HG02588 (cell line): ENCODE data around the gene SEC23B.
"Not testable (repeated sequence)": the region's sequence is repeated elsewhere in the genome, so short reads cannot be mapped to it uniquely, and the experiment has no call there.

ENCODE experiments used
- ATAC-seq: cut with Tn5 transposase; IDR thresholded peaks from one replicate; pipeline ENCODE4 v1.9.1; 2021; ENCODE audit warnings: mild to moderate bottlenecking, moderate library complexity; ENCODE audit not compliant: unreplicated experiment

SEC23B gene

DNA sequence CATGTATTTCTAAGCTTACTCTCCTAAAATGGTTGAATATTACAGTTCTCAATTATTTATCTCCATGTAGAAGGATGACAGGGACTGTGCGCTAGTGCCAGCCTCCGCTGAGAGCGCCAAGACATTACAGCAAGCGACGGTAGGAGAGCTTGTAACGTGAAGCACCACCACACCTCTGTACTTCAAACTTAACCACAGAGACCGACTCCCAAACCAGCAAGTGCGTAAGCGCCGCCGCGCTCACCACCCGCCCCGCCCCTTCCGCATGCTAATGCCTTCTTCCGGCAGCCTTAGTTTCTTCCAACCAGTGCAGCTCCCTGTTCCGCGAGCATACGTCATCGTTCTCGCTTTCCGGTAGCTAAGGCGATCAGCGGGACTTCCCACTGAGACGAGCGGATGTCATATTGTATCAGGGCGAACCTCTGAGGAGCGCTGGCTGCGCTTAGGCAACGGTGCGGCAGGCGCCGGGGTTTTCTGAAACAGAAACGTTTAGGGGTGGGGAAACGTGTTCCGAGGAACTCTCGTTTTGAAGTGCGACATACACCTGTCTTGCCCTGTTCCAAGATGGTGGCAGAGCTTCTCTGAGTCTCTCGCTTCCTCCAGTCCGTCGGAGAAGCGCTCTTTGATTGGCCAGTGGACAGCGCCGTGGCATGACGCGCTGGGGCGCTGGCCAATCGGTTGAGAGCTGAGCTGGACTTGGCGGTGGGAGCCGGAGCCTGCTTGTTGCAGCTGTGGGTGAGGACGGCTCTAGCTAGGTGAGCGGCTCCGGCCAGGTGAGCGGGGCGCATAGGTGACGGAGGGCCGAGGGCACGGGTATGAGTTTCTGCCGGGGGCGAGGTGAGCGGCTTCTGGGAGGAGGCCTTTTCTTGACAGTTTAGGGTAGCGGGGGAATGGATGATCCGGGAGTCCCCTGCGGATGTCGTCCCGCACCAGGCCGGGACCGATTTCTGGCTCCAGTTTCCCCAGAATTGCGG lies at the start of gene SEC23B:
TSS of gene SEC23B (plus strand) at position 723 of the 974 bp plus-strand sequence. CDS start 2,896 bp downstream, outside the sequence.
- peak; percentile 97 for ATAC-seq

DNA sequence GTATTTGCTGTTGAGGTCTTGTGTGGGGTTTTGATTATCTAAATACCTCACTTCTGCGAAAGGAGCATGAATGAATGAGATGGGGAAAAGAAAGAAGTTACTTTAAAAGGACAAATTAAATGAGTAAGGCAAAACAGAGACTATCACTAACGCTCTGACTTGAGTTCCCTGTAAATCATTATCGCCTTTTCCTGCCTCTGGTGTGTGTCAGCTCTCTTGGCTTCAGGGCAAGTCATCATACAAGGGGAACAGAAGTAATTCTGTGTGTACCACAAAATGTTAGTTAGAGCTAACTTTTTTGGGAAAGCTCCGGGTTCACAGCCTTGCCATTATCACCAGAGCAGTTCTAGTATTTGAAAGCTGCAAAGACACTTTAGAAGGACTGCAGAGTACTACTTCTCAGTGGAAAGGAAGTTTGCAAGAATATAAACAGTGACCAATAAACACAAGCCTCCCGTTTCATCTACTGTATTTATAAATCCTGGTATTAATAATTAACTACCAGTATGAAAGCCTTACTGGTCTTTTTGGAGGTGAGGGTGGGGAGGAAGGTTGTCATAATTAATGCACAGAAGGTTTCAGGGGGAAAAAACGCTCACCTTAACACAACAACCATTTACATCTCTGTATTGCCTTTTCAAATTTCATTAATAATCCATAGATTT lies 42.1 kb upstream of the SEC23B start:
- ATAC-seq: no peak

DNA sequence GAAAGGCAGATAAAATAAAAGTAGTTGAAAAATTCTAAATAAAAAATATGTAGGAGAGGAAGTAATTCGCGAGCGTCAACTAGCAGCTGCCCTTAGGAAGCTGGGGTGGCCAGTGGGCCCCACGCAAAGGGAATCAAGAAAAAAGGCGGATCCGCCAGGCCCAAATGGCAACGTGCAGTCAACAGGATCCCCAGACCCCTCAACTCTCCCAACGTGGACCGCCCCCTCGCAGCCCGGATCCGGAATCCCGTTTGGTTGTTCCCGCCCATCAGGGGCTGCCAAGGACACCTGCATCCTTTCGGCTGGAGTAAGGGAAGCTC lies 41.2 kb upstream of the SEC23B start:
- peak; percentile 34 for ATAC-seq

DNA sequence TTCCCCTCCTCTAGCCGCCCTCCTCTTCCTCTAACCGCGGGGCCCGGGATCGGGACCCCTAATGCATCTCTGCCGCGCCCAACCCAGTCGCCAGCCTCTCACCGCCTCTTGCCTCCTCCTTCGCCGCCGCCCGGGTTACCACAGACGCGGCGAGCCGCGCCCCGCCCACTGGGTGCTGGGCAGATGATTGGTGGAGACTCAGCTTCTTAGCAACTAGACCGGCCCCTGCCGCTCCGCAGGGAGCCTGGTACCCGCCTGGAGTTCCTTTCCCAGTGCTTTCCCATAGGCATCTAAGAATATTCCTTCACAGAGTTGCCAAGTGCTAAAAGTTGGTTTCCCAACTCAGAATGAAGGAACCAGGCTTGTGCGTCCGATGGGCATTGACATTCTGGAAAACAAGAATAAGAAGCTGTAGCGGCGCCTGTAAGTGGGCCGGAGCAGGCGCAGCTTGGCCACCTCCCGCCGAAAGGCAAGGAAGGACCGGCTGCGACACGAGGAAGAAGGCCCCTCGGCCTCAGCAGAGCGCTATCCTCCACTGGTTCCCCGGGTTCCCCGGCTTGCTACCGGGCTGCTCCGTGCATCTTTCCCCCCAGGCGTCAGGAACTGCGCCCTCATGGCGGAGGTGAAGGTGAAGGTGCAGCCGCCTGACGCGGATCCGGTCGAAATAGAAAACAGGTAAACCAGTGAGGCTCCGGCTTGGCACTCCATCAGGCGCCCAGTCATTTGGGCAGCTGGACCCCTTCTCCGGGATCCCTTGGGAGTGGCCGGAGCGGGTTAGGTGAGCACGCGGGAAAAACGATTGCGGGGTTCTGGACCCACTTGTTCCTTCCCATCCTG lies 40.6 kb upstream of the SEC23B start, which contains the start of the genes DZANK1 and POLR3F:
TSS of gene DZANK1 (minus strand) at position 137 of the 837 bp plus-strand sequence. CDS start 1,672 bp downstream, outside the sequence.
TSS of gene POLR3F (plus strand) at position 497 of the 837 bp plus-strand sequence. CDS start at position 614, 117 bp downstream.
- peak; percentile 99 for ATAC-seq

DNA sequence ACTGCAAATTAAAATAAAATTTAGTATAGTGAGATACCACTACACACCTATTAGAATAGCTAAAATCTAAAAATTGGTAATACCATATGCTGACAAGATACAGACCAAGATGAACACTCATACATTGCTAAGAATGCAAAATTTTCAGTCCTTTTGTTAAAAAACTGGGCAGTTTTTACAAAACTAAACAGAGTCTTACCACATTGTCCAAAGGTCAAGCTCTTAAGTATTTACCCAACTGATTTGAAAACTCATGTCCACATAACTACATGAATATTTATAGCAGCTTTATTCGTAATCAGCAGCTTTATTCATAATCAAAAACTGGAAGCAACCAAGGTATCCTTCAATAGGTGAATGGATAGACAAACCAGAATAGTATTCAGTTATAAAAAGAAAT lies 30.5 kb upstream of the SEC23B start:
- ATAC-seq: no peak

DNA sequence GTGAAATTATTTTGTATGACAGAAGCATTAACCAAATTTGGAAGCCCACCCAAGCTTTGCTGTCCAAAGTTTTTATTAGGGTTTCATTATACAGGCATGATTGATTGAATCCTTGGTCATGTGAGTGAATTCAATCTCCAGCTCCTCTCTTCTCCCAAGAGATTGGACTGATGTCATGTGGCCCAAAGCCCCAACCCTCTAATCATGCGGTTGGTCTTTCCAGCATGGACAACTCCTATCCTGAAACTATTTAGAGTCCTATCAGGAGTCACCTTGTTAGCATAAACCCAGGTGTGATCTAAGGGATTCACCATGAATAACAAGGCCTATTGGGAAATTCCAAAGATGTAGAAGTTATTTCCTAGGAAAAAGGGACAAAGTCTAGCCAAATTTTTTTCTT lies 29.9 kb upstream of the SEC23B start:
- no peak for ATAC-seq

DNA sequence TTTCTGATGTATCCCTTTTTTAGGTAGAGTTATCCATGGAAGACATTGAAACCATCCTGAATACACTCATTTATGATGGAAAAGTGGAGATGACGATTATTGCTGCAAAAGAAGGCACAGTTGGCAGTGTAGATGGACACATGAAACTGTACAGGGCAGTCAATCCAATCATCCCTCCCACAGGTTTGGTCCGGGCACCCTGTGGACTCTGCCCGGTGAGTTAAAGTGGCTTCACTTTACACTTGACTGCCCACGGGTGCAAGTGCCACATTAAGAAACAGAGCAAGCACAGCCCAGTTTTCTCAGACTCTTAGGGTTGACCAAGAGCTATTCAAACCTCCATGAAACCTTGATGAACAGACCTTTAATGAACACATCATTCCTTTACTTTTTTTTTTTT lies 26.1 kb upstream of the SEC23B start:
- ATAC-seq: no peak

DNA sequence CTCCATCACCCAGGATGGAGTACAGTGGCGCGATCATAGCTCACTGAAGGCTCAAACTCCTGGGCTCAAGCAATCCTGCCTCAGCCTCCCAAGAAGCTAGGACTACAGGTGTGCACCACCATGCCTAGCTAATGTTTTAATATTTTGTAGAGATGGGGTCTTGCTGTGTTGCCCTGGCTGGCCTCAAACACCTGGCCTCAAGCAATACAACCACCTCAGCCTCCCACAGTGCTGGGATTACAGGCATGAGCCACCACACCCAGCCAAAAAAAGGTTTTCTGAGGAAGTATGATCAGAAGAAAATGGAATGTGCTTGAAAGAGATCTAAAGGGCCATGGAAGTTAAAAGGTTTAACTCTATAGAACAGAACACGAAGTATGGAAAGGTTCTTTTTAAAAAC lies 19.4 kb upstream of the SEC23B start:
- ATAC-seq: no peak

DNA sequence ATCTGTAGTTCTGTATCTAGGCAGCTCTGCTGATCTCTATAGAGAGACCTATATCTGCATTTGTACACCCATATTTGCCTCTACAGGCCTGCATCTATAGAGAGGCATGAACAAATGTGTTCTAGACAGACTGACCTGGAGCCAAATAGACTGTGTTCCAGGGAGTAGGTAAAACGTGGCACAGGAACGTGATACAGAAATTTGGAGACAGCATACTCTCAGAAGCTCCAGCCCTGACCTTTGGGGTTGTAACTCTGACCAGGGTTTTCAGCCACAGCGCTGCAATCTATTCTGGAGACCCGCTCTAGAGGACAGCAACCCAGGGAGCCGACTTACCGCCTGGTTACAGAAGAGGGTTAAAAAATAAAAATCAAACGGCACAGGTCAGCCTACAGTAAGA lies 11.7 kb upstream of the SEC23B start:
- no peak for ATAC-seq

DNA sequence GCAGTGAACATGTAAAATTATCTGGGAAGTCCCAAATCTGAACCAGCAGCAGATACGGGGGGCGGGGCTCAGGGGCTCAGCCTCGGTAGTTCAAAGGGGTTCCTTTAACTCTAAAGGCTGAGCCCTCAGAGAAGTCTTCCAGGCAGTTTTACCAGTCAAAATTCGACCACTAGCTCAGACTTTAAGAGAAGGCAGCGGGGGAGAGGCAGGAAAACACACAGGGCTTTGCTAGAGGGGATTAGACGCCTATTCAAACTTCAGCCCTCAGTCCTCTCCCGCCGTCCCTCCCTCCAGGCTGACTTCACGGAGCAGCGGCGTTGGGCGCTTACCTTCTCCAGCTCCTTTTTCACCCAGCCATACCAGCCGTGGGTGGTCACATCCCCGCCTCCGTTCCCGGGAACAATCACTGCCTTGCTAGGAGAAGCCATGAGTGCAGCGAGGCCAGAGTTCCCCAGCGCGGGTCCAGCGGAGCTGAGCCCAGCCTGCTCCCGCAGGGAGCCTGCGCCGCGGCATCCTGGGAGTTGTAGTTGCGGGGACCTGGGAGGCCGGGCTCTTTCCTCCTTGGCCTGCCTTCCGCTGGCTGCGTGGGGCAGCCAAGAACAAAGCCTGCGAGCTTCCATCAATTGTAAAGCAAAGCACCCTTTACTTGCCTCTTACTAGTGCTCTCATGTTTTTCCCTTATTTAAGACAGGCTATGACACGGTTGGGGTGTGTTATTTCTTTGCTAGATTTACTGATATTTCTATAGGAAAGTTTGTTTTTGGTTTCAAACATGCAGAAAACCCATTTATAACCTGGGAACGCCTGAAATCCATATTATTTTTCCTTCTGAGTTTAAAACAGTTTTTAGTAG lies 10.8 kb upstream of the SEC23B start, which contains the start of gene RBBP9:
TSS of gene RBBP9 (minus strand) at position 486 of the 853 bp plus-strand sequence. CDS start at position 428, 58 bp downstream.
- peak; percentile 99 for ATAC-seq

DNA sequence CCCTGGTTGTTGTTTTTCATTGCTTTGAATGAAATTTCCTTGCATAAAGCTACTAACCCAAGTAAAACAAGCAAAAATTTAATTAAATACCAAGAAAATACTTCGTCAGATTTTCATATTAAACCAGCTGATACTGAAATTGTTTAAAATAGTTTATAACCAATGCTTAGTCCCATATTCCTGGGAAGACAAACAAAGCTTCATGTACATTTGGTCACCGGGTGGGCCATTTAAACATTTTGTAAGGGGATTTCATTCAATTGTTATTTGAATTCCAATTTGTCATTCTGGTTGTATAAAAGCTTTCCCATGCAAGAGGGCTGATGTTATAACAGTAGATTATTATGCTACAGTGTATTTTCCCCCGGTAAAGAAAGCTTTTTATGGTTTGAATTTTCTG lies 10.1 kb upstream of the SEC23B start:
- ATAC-seq: no peak

DNA sequence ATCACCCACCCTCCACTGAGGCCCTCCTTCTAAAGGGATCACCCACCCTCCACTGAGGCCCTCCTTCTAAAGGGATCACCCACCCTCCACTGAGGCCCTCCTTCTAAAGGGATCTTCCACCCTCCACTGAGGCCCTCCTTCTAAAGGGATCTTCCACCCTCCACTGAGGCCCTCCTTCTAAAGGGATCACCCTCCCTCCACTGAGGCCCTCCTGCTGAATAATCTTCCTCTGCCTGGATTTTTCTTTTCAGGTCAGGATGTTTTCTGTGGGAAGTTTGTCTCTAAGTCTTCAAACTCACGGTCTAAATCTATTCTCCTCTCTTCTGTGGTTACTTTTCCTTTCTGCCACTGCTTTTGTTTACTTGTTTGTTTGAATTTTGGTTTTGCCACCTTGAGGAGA lies 6.1 kb upstream of the SEC23B start:
- ATAC-seq: not testable (repeated sequence)

DNA sequence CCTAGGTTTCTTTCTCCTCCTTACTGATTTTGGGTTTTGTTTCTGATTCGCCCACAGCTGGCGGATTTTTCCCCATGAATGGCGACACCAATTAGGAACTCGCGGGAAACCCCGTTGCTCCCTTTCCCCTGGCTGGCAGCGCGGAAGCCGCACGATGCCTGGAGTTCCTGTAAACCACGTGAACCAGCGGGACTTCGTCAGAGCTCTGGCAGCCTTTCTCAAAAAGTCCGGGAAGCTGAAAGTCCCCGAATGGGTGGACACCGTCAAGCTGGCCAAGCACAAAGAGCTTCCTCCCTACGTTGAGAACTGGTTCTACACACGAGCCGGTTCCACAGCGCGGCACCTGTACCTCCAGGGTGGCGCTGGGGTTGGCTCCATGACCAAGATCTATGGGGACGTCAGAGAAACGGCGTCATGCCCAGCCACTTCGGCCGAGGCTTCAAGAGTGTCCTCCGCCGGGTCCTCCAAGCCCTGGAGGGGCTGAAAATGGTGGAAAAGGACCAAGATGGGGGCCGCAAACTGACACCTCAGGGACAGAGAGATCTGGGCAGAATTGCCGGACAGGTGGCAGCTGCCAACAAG lies 3.2 kb upstream of the SEC23B start:
- ATAC-seq: no peak

DNA sequence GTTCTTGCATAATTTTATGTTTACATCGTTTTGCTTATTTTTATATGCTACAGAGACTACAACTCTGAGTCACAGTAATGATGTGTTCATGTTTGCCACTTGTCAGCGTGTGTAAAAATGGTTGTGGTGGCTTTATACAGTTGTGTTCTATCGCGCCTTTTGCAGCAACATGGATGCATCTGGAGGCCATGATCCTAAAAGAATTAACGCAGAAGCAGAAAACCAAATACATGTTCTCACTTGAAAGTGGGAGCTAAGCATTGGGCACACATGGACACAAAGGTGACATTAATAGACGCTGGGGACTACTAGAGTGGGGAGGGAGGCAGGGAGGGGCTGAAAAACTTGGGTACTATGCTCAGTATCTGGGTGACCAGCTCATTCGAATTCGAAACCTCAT lies 996 bp upstream of the SEC23B start:
- no peak for ATAC-seq

DNA sequence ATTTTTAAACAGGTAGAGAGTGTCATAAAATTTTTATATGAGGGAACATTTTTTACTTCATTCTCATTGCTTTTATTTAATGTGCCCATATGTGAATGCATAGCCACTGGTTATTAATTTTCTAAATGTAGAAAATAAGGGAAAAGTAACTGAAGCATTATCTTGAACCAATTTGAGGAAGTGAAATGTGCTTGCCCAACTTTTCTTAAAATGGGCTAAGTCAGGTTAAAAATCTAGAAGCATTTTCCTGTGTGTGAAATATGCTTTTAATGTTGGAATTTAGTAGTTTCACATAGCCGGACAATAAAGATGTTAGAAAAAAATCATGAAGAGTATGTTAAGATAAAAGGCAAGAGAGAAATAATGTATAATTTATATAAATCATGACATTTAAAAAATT lies 3.8 kb downstream of the SEC23B start:
- no peak for ATAC-seq

DNA sequence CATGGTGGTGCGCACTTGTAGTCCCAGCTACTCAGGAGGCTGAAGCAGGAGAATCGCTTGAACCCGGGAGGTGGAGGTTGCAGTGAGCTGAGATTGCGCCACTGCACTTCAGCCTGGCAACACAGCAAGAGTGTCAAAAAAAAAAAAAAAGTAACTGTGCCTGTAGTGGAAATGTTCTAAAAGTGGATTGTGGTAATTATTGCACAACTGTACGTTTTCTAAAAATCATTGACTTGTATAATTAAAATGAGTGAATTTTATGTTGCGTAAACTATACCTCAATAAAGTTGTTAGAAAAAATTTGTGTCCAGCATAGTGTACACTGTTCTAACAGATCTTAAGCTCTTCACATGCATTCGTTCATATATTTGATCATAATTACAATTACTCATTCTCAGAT lies 5.5 kb downstream of the SEC23B start:
- no peak for ATAC-seq

DNA sequence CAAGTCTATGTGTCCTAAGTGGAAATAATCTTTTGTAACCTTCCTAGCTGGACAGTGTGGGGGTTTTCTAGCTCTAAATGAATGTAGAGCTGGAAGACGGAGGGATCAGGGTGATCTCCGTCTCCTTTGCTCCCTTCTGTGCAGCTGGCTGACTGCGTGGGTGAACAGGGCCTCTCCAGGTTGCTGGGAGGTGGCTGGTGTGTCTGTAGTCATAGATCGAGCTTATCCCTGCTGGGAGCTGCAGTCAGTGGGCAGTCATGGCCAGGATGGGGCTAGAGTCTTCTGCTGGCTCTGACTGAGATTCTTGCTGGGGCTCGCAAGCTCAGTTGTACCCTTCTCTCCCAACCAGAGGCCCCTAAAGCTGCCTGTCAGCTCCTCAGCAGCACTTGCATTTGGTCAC lies 6.4 kb downstream of the SEC23B start:
- no peak for ATAC-seq

DNA sequence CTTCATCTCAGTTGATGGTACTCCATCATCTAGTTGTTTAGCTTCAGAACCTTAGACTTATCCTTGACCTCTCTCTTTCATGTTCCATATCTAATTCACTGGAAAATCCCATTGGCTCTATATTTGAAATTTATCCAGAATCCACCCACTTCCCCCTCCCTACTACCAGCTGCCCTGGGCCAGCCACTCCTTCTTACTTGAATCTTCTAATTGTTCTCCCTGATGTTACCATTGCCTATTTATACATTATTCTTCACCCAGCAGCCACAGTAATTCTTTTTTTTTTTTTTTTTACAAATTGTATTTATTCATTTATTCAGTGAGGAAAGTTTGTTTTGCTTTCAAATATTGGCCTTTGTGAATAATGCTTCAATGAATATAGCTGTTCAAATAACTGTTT lies 8.2 kb downstream of the SEC23B start:
- ATAC-seq: no peak

DNA sequence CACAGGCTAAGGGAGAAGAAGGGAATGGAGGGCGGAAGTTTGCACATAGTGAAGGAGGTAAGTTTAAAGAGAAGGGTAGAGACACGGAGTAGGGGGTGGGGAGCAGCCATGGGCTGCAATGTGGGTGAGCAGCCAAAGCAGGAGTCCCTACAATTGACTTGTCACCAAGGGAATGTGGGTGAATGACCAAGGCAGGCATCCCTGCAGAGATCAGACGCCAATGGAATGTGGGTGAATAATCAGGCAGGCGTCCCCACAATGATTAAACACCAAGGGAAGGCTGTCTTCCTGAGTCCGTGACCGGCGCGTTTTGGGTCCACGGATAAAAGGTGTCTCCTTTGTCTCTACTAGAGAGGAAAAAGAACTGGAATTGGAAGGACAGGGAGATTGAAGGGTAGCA lies 14.3 kb downstream of the SEC23B start:
- not testable (repeated sequence) for ATAC-seq

DNA sequence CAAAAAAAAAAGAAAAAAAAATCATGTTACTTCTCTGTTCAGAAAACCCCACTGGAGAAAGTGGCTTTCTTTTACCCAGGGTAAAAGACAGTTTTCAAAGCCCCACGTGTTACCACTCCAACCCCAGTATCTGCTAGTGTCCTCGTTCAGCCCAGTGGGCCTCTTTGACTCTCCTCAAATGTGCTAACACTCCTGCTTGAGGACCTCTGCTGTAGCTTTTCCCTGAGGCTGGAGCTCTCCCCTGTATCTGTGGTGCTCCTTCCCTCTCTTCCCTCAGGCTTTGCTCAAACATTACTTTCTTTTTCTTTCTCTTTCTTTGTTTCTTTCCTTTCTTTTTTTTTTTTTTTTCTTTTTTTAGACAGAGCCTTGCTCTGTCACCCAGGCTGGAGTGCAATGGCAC lies 15.3 kb downstream of the SEC23B start:
- ATAC-seq: no peak
